Measurements from ENCODE around the gene ETV3. TPM values are rescaled to one million over a fixed set of nuclear protein-coding genes. Genes with fewer than 3 reads are reported as not detected.

The ETV3 gene
- total and polyA plus RNA-seq, 2 of the 8 experiments (the other 6 are each of a cell fraction or from before 2014, with no cell fraction given): 6.0 to 23.8 TPM

DNA sequence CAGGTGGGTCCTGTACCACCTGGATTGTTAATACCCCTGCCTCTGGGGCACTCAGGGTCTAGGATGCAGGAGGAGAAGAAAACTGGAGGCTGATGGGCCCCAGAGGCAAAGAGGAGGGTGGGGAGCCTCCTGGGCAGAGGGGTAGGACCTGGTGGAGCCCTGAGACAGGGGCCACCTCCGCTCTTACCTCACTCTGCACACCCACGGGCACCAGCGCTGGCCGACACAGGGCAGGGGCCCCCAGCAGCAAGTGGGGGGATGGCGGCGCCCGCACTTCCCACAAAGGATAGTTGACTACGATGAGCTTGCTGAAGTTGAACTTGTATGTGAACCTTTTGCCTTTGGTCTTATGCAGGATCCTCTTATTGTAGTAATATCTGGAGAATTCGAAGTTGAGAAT is 39.7 kb downstream of the ETV3 start:
- no peak overlapping the region for H3K4ac ChIP-seq (replicated peaks; ENCODE audit: insufficient read length, low read depth, low read length)
- H2BK12ac ChIP-seq (ENCODE audit: low read depth, low read length): no peak overlapping the region
- no peak overlapping the region for H3K23ac ChIP-seq (ENCODE audit: insufficient read length)
- no peak overlapping the region for H2AK5ac ChIP-seq (ENCODE audit: low read depth, low read length)
- no peak overlapping the region for H3K9ac ChIP-seq (replicated peaks in 1 of 4; ENCODE audit: extremely low read depth in 1 of 4, low read depth in 3 of 4, low read length in 3 of 4)
- no peak for FAIRE-seq
- H3K9me3 ChIP-seq (ENCODE audit: insufficient read depth in 2 of 2, low read depth in 1 of 2, low read length in 1 of 2): no peaks in the 10 kb centered on the region
- no peak overlapping the region for H3K56ac ChIP-seq (replicated peaks; ENCODE audit: insufficient read length, low read depth, low read length)
- no peak overlapping the region for H2BK5ac ChIP-seq (ENCODE audit: low read depth, low read length)
- H3K27ac ChIP-seq (ENCODE audit: low read depth, low read length): no peak overlapping the region
- H4K91ac ChIP-seq (replicated peaks; ENCODE audit: insufficient read length, low read length): no peak overlapping the region
- no peaks in the 10 kb centered on the region for H3K27me3 ChIP-seq (replicated peaks in 1 of 4; ENCODE audit: control insufficient read depth in 3 of 4, extremely low read depth in 1 of 4, insufficient read depth in 3 of 4, low read length in 3 of 4)
- no peaks in the 10 kb centered on the region for H3K79me2 ChIP-seq (ENCODE audit: control insufficient read depth in 1 of 2, insufficient read depth in 2 of 2, low read length in 2 of 2)
- peaks cover 0 to 4% (median 0%) of the 10 kb centered on the region in 4 experiments; a peak in 1 of 7 replicates for H3K4me1 ChIP-seq (replicated peaks in 1 of 4; ENCODE audit: control insufficient read depth in 3 of 4, insufficient read depth in 4 of 4, low read length in 3 of 4)
- 0 out of 2 replicates have a peak, but pooled peaks cover 2% of the 10 kb centered on the region for H3K23me2 ChIP-seq (ENCODE audit: low read depth, low read length)
- no peak for DNase-seq (ENCODE audit: low read depth in 1 of 2, low spot score in 2 of 2)
- no peak overlapping the region for H3K4me3 ChIP-seq (ENCODE audit: extremely low read depth in 1 of 4, insufficient read depth in 2 of 4, low read depth in 3 of 4, low read length in 4 of 4)
- TF ChIP-seq GTF2F1 (IDR thresholded peaks at IDR 0.05; ENCODE audit: borderline replicate concordance, low read depth, low read length): no peak
- TF ChIP-seq SP4 (IDR thresholded peaks at IDR 0.05; ENCODE audit: low read length): no peak
- TF ChIP-seq SIRT6 (IDR thresholded peaks at IDR 0.05; ENCODE audit: low read length): no peak
- TF ChIP-seq, protein P1, sequence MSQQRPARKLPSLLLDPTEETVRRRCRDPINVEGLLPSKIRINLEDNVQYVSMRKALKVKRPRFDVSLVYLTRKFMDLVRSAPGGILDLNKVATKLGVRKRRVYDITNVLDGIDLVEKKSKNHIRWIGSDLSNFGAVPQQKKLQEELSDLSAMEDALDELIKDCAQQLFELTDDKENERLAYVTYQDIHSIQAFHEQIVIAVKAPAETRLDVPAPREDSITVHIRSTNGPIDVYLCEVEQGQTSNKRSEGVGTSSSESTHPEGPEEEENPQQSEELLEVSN (IDR thresholded peaks at IDR 0.05): no peak
- no peak for TF ChIP-seq RBBP5 (IDR thresholded peaks at IDR 0.05; ENCODE audit: borderline replicate concordance, low read depth, low read length)
- TF ChIP-seq TBP (IDR thresholded peaks at IDR 0.05; ENCODE audit: low read depth, low read length): no peak
- TF ChIP-seq JUND (IDR thresholded peaks at IDR 0.05; ENCODE audit: low read length): no peak
- TF ChIP-seq POU5F1 (IDR thresholded peaks at IDR 0.05; ENCODE audit: low read depth, low read length): no peak
- TF ChIP-seq RFX5 (IDR thresholded peaks at IDR 0.05; ENCODE audit: borderline replicate concordance, low read depth, low read length): no peak
- no peak for TF ChIP-seq TEAD4 (IDR thresholded peaks at IDR 0.05; ENCODE audit: low read depth, low read length)
- no peak for TF ChIP-seq RNF2 (IDR thresholded peaks at IDR 0.05; ENCODE audit: borderline replicate concordance, low read depth, low read length, missing control alignments, poor library complexity, severe bottlenecking)
- TF ChIP-seq SP1 (IDR thresholded peaks at IDR 0.05; ENCODE audit: low read depth, low read length): no peak
- TF ChIP-seq BACH1 (IDR thresholded peaks at IDR 0.05; ENCODE audit: low read length): no peak
- no peak for TF ChIP-seq NANOG (IDR thresholded peaks at IDR 0.05; ENCODE audit: insufficient read depth, low read depth, low read length, poor library complexity, severe bottlenecking)
- POLR2A ChIA-PET (ENCODE audit: partially characterized antibody): interaction anchor here (1.6 kb wide), 1 partner anchor 39 kb away, joined by 3 read pairs; no protein-coding TSS in a partner anchor
- H4K8ac ChIP-seq (ENCODE audit: extremely low read depth, insufficient read depth, low read length): no peak overlapping the region
- H2BK120ac ChIP-seq (replicated peaks; ENCODE audit: low read depth, low read length): no peak overlapping the region
- H3K18ac ChIP-seq (ENCODE audit: extremely low read depth, low read length): no peak overlapping the region
- no peaks in the 10 kb centered on the region for H3K79me1 ChIP-seq (ENCODE audit: low read depth, low read length)
- no peak overlapping the region for H3K4me2 ChIP-seq (ENCODE audit: insufficient read depth in 1 of 2, low read depth in 2 of 2, low read length in 2 of 2)
- H4K20me1 ChIP-seq (replicated peaks in 1 of 2; ENCODE audit: control insufficient read depth in 1 of 2, insufficient read depth in 2 of 2, low read length in 2 of 2): no peaks in the 10 kb centered on the region
- H2BK20ac ChIP-seq (ENCODE audit: low read length): no peak overlapping the region
- no peak overlapping the region for H3K14ac ChIP-seq (ENCODE audit: insufficient read length)
- WGBS, 2 experiments (ENCODE audit: extremely low coverage in 1 of 2, insufficient coverage in 1 of 2, insufficient read length in 1 of 2, insufficient replicate concordance in 2 of 2, low coverage in 1 of 2, low lambda C conversion rate in 2 of 2, missing lambda C conversion rate in 1 of 2): 95% methylated on average over 9 of the region's 9 CpGs; no CpG with 5 or more reads in 1 of the 2 experiments
- H3K36me3 ChIP-seq (ENCODE audit: control insufficient read depth in 2 of 4, insufficient read depth in 4 of 4, low read length in 3 of 4): no peaks in the 10 kb centered on the region
- no peak overlapping the region for H4K5ac ChIP-seq (ENCODE audit: insufficient read length, low read depth, low read length)
- CTCF ChIA-PET (ENCODE audit: partially characterized antibody): interaction anchor here (0.9 to 7.2 kb wide), 8 partner anchors 8 to 57 kb away, joined by 3 to 35 read pairs (median 7); no protein-coding TSS in a partner anchor
- H2BK15ac ChIP-seq (ENCODE audit: low read length): no peak overlapping the region
- no peak overlapping the region for H2AFZ ChIP-seq (ENCODE audit: low read length)

Data from H1 (cell line).